HepG2 (cell line): Measurements from ENCODE around the gene KIRREL2. TPM values are rescaled to one million over a fixed set of nuclear protein-coding genes. Genes with fewer than 3 reads are reported as not detected.

ENCODE experiments used
- ATF7-NPFF ChIP-seq: sonication (generic); formaldehyde crosslinking; IDR thresholded peaks from 2 replicates; pipeline ENCODE4 v1.8.1; 2023; ENCODE audit warnings: mild to moderate bottlenecking, low read depth, missing genetic modification reagents, moderate library complexity
- ESRRA ChIP-seq: sonication (generic); formaldehyde crosslinking; IDR thresholded peaks from 2 replicates; pipeline ENCODE4 v1.5.1; 2020; ENCODE audit warnings: mild to moderate bottlenecking, low read depth, missing genetic modification reagents
- GATA4 ChIP-seq: sonication (generic); IDR thresholded peaks from 2 replicates; pipeline ENCODE4 v1.6.1; 2016; ENCODE audit warnings: antibody characterized with exemption, low read depth, borderline replicate concordance
- GATAD2A ChIP-seq: IDR thresholded peaks from 2 replicates; pipeline ENCODE4 v1.6.1; 2016
- HDAC6 ChIP-seq: fragments of 200-600 bp; sonication (generic); IDR thresholded peaks from 2 replicates; pipeline ENCODE4 v1.7.0; 2017; ENCODE audit warnings: mild to moderate bottlenecking, antibody characterized with exemption, low read length, low read depth
- KLF9 ChIP-seq: IDR thresholded peaks from 2 replicates; pipeline ENCODE4 v1.6.1; 2016; ENCODE audit warnings: low read depth
- MIER2 ChIP-seq: IDR thresholded peaks from 2 replicates; pipeline ENCODE4 v1.6.1; 2016; ENCODE audit warnings: missing biosample characterization, missing genetic modification reagents
- POGZ ChIP-seq: sonication (generic); formaldehyde crosslinking; IDR thresholded peaks from 2 replicates; pipeline ENCODE4 v1.4.0; 2020; ENCODE audit warnings: mild to moderate bottlenecking, missing genetic modification reagents
- PPARG ChIP-seq: conservative IDR thresholded peaks from 2 replicates; pipeline ENCODE4 v1.6.1; 2016; ENCODE audit warnings: missing biosample characterization, missing genetic modification reagents
- RFXANK ChIP-seq: IDR thresholded peaks from 2 replicates; pipeline ENCODE4 v1.6.1; 2016
- SALL1 ChIP-seq: sonication (generic); formaldehyde crosslinking; IDR thresholded peaks from 2 replicates; pipeline ENCODE4 v1.8.0; 2022; ENCODE audit warnings: mild to moderate bottlenecking, missing genetic modification reagents
- THAP11 ChIP-seq: IDR thresholded peaks from 2 replicates; pipeline ENCODE4 v1.6.1; 2016; ENCODE audit warnings: missing biosample characterization, missing genetic modification reagents
- YEATS4 ChIP-seq: sonication (generic); formaldehyde crosslinking; IDR thresholded peaks from 2 replicates; pipeline ENCODE4 v1.4.0; 2020; ENCODE audit warnings: missing genetic modification reagents, borderline replicate concordance
- ZBTB7A ChIP-seq: sonication (generic); formaldehyde crosslinking; IDR thresholded peaks from 2 replicates; pipeline ENCODE4 v1.8.0; 2022; ENCODE audit warnings: mild to moderate bottlenecking, missing genetic modification reagents
- ZMYM4 ChIP-seq: sonication (generic); formaldehyde crosslinking; IDR thresholded peaks from 2 replicates; pipeline ENCODE4 v1.8.1; 2023; ENCODE audit warnings: mild to moderate bottlenecking, missing genetic modification reagents
- ZNF282 ChIP-seq: fragments of 450-650 bp; IDR thresholded peaks from 2 replicates; pipeline ENCODE4 v1.6.1; 2018; ENCODE audit not compliant: partially characterized antibody
- ZNF430 ChIP-seq: sonication (generic); formaldehyde crosslinking; IDR thresholded peaks from 2 replicates; pipeline ENCODE4 v1.9.0; 2021; ENCODE audit warnings: mild to moderate bottlenecking, missing genetic modification reagents
- polyA plus RNA-seq, 8 experiments: library from polyadenylated mRNA; depleted of rRNA in 3 of 8; stranded (reverse) in 7 of 8; unstranded in 1 of 8; fragments of >200 nt; fragmentation: Illumina TruSeq in 4 of 8; extraction: Trizol in 4 of 8; gene quantifications; 2 replicates each; pipeline versions ENCODE4 v1.2.1 to v1.2.3, GENCODE V29; 2011 to 2016; ENCODE audit warnings: low read depth in 4 of 8, missing spikeins in 1 of 8, mixed read lengths in 1 of 8; ENCODE audit not compliant: insufficient read depth in 1 of 8
- total RNA-seq, 5 experiments: library from RNA; depleted of rRNA; stranded (reverse); fragments of >200 nt; fragmentation: Illumina TruSeq; extraction: Trizol; gene quantifications; 2 replicates each; pipeline ENCODE4 v1.2.3, GENCODE V29; 2016; ENCODE audit warnings: low read depth in 1 of 5
- TF ChIP-seq, protein P1 (sequence below): sonication (generic); formaldehyde crosslinking; IDR thresholded peaks from 2 replicates; pipeline ENCODE4 v1.4.0; 2020; ENCODE audit warnings: mild to moderate bottlenecking, missing genetic modification reagents, borderline replicate concordance
- TF ChIP-seq, protein P2 (sequence below): sonication (generic); formaldehyde crosslinking; IDR thresholded peaks from 2 replicates; pipeline ENCODE4 v1.8.0; 2022; ENCODE audit warnings: low read depth, missing genetic modification reagents
- TF ChIP-seq, protein P3 (sequence below): sonication (generic); formaldehyde crosslinking; IDR thresholded peaks from 2 replicates; pipeline ENCODE4 v1.4.0; 2020; ENCODE audit warnings: missing genetic modification reagents, borderline replicate concordance
- TF ChIP-seq, protein P4 (sequence below): sonication (generic); formaldehyde crosslinking; IDR thresholded peaks from 2 replicates; pipeline ENCODE4 v1.5.0; 2020; ENCODE audit warnings: mild to moderate bottlenecking, missing genetic modification reagents, borderline replicate concordance

KIRREL2 gene
- total and polyA plus RNA-seq, 2 of the 13 experiments (the other 11 are each of a cell fraction or from before 2014, with no cell fraction given): 0.18 to 2.4 TPM

DNA sequence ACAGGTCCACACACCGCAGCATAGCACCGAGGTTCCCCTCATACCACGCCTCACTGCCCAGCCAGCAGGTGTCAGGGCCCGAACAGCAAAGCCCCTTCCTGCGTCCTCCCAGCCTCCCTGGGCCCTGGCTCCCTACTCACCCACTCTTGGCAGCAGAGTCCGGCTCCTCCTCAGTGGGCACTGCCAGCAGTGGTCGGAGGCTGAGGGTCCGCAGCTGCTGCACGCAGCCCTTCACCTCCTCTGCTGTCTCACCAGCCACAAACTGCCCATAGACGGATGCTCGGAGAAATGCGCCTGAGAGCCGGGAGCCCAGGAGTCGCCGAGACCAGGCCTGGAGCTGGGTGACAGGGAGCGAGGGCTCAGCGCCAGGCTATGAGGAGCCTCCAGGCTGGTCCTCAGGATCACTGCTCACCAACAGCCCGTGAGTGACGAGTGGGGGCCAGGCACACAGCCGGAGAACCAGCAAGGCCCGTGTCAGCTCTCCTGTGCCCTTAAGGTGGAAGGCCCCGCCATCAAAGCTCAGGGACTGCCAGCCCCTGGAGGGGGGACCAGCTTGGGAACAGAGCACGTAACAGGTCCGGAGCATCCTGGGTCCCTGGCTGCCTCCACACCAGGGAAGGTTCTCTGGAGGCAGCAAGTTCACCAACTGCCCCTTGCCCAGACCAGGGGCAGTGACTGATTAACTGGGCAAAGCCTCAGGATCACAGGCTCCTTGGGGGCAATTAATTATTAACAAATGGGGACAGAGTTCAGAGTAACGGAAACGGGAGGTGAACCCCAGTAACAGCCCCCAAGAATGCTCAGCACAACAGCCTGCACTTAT lies 44.3 kb upstream of the KIRREL2 start, which contains the start of gene PRODH2 (continued):
- TF ChIP-seq, protein P1, sequence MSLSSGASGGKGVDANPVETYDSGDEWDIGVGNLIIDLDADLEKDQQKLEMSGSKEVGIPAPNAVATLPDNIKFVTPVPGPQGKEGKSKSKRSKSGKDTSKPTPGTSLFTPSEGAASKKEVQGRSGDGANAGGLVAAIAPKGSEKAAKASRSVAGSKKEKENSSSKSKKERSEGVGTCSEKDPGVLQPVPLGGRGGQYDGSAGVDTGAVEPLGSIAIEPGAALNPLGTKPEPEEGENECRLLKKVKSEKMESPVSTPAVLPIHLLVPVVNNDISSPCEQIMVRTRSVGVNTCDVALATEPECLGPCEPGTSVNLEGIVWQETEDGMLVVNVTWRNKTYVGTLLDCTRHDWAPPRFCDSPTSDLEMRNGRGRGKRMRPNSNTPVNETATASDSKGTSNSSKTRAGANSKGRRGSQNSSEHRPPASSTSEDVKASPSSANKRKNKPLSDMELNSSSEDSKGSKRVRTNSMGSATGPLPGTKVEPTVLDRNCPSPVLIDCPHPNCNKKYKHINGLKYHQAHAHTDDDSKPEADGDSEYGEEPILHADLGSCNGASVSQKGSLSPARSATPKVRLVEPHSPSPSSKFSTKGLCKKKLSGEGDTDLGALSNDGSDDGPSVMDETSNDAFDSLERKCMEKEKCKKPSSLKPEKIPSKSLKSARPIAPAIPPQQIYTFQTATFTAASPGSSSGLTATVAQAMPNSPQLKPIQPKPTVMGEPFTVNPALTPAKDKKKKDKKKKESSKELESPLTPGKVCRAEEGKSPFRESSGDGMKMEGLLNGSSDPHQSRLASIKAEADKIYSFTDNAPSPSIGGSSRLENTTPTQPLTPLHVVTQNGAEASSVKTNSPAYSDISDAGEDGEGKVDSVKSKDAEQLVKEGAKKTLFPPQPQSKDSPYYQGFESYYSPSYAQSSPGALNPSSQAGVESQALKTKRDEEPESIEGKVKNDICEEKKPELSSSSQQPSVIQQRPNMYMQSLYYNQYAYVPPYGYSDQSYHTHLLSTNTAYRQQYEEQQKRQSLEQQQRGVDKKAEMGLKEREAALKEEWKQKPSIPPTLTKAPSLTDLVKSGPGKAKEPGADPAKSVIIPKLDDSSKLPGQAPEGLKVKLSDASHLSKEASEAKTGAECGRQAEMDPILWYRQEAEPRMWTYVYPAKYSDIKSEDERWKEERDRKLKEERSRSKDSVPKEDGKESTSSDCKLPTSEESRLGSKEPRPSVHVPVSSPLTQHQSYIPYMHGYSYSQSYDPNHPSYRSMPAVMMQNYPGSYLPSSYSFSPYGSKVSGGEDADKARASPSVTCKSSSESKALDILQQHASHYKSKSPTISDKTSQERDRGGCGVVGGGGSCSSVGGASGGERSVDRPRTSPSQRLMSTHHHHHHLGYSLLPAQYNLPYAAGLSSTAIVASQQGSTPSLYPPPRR: 0 out of 2 replicates have a peak, but pooled peaks have one; percentile 8
- TF ChIP-seq YEATS4 (CRISPR knock-in tag) (peak; percentile 55; the same call in 1 of the 2 replicates), KLF9 (CRISPR knock-in tag) (no peak), ZMYM4 (CRISPR knock-in tag) (peak; percentile 24; the same call in 1 of the 2 replicates), GATA4 (peak; percentile 68; the same call in 1 of the 2 replicates), ATF7-NPFF (CRISPR knock-in tag) (no peak), ZNF282 (no peak), ESRRA (CRISPR knock-in tag) (peak; percentile 63; the same call in 1 of the 2 replicates), GATAD2A (CRISPR knock-in tag) (peak; percentile 74), POGZ (no peak), SALL1 (CRISPR knock-in tag) (peak; percentile 75; the same call in 1 of the 2 replicates), THAP11 (CRISPR knock-in tag) (peak; percentile 82), MIER2 (0 out of 2 replicates have a peak, but pooled peaks have one; percentile 72), RFXANK (CRISPR knock-in tag) (no peak), PPARG (CRISPR knock-in tag) (peak; percentile 93), HDAC6 (no peak), ZNF430 (CRISPR knock-in tag) (0 out of 2 replicates have a peak, but pooled peaks have one; percentile 66), ZBTB7A (CRISPR knock-in tag) (no peak)
- TF ChIP-seq, protein P2, sequence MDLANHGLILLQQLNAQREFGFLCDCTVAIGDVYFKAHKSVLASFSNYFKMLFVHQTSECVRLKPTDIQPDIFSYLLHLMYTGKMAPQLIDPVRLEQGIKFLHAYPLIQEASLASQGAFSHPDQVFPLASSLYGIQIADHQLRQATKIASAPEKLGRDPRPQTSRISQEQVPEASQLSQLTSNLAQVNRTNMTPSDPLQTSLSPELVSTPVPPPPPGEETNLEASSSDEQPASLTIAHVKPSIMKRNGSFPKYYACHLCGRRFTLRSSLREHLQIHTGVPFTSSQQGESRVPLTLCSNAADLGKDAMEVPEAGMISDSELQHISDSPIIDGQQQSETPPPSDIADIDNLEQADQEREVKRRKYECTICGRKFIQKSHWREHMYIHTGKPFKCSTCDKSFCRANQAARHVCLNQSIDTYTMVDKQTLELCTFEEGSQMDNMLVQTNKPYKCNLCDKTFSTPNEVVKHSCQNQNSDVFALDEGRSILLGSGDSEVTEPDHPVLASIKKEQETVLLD (CRISPR knock-in tag): no peak
- TF ChIP-seq, protein P3, sequence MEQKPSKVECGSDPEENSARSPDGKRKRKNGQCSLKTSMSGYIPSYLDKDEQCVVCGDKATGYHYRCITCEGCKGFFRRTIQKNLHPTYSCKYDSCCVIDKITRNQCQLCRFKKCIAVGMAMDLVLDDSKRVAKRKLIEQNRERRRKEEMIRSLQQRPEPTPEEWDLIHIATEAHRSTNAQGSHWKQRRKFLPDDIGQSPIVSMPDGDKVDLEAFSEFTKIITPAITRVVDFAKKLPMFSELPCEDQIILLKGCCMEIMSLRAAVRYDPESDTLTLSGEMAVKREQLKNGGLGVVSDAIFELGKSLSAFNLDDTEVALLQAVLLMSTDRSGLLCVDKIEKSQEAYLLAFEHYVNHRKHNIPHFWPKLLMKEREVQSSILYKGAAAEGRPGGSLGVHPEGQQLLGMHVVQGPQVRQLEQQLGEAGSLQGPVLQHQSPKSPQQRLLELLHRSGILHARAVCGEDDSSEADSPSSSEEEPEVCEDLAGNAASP (CRISPR knock-in tag): peak; percentile 51; the same call in 1 of the 2 replicates
- TF ChIP-seq, protein P4, sequence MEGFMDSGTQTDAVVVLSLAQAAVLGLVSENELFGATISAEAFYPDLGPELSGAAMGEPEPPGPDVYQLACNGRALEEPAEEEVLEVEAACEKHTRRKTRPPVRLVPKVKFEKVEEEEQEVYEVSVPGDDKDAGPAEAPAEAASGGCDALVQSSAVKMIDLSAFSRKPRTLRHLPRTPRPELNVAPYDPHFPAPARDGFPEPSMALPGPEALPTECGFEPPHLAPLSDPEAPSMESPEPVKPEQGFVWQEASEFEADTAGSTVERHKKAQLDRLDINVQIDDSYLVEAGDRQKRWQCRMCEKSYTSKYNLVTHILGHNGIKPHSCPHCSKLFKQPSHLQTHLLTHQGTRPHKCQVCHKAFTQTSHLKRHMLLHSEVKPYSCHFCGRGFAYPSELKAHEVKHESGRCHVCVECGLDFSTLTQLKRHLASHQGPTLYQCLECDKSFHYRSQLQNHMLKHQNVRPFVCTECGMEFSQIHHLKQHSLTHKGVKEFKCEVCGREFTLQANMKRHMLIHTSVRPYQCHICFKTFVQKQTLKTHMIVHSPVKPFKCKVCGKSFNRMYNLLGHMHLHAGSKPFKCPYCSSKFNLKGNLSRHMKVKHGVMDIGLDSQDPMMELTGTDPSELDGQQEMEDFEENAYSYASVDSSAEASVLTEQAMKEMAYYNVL (CRISPR knock-in tag): no peak
